Measurements from ENCODE around the gene SS18L1. TPM values are rescaled to one million over a fixed set of nuclear protein-coding genes. Genes with fewer than 3 reads are reported as not detected.

SS18L1 gene
- polyA plus RNA-seq, 1 of the 3 experiments (the other 2 are of a cell fraction) = 10.7 TPM

- Histone ChIP-seq H3K27me3 (ENCODE audit: insufficient read depth) (no peaks in the 10 kb centered on the region), H3K9ac (no peak overlapping the region), H3K4me3 (ENCODE audit: low read depth in 2 of 2, low read length in 1 of 2) (no peak overlapping the region), H3K9me3 (no peaks in the 10 kb centered on the region), H3K36me3 (replicated peaks in 1 of 2; ENCODE audit: control insufficient read depth in 1 of 2, insufficient read depth in 2 of 2, low read length in 1 of 2) (peaks cover 2% of the 10 kb centered on the region in 2 experiments), H3K9me2 (no peaks in the 10 kb centered on the region), H3K4me2 (0 out of 2 replicates have a peak overlapping the region, but pooled peaks have one; percentile 71), H3K27ac (ENCODE audit: low read depth in 2 of 2, low read length in 1 of 2) (no peak overlapping the region), H3K4me1 (ENCODE audit: control insufficient read depth in 1 of 2, insufficient read depth in 2 of 2, low read depth in 1 of 2, low read length in 1 of 2) (peaks cover 3 to 24% of the 10 kb centered on the region in 2 experiments; a peak in 3 of 4 replicates), H3F3A (replicated peaks; ENCODE audit: insufficient read depth) (no peaks in the 10 kb centered on the region), H2AFZ (ENCODE audit: low read depth) (no peak overlapping the region), H3K79me2 (ENCODE audit: insufficient read depth) (peaks cover 86% of the 10 kb centered on the region), H4K20me1 (ENCODE audit: insufficient read depth) (peaks cover 80% of the 10 kb centered on the region)
- POLR2A ChIA-PET = interaction anchor here (1.6 kb wide), 1 partner anchor 135 kb away, joined by 3 read pairs; no protein-coding TSS in a partner anchor
- no peak for DNase-seq
- CTCF ChIA-PET = interaction anchor here (1.0 to 4.7 kb wide), 4 partner anchors 11 to 137 kb away, joined by 3 to 23 read pairs (median 10); no protein-coding TSS in a partner anchor
- WGBS (ENCODE audit: low lambda C conversion rate) = 94% methylated on average over 7 of the region's 7 CpGs
- no peak for TF ChIP-seq JUND (IDR thresholded peaks at IDR 0.05)
- no peak for TF ChIP-seq NRF1 (IDR thresholded peaks at IDR 0.05; ENCODE audit: low read depth, low read length)
Observed at GRCh38 chr20:62145688-62146018, 2.1 kb downstream of the SS18L1 start.

GRCh38 chr20:62146019-62146755 is 2.6 kb downstream of the SS18L1 start:
- CTCF ChIA-PET = interaction anchor here (1.0 to 4.7 kb wide), 3 partner anchors 11 to 137 kb away, joined by 3 to 23 read pairs (median 9); no protein-coding TSS in a partner anchor
- WGBS (ENCODE audit: low lambda C conversion rate) = 96% methylated on average over 20 of the region's 22 CpGs

More at GRCh38 chr20:62146019-62146755, 2.6 kb downstream of the SS18L1 start:
- Histone ChIP-seq H3K9me3 (no peaks in the 10 kb centered on the region), H3K36me3 (replicated peaks in 1 of 2; ENCODE audit: control insufficient read depth in 1 of 2, insufficient read depth in 2 of 2, low read length in 1 of 2) (peaks cover 0 to 2% of the 10 kb centered on the region in 2 experiments), H4K20me1 (ENCODE audit: insufficient read depth) (peaks cover 80% of the 10 kb centered on the region), H3K4me1 (ENCODE audit: control insufficient read depth in 1 of 2, insufficient read depth in 2 of 2, low read depth in 1 of 2, low read length in 1 of 2) (peaks cover 0 to 21% of the 10 kb centered on the region in 2 experiments; a peak in 3 of 4 replicates), H3K4me2 (0 out of 2 replicates have a peak overlapping the region, but pooled peaks have one; percentile 71), H3K9ac (no peak overlapping the region), H3K79me2 (ENCODE audit: insufficient read depth) (peaks cover 86% of the 10 kb centered on the region), H3F3A (replicated peaks; ENCODE audit: insufficient read depth) (no peaks in the 10 kb centered on the region), H2AFZ (ENCODE audit: low read depth) (no peak overlapping the region), H3K27me3 (ENCODE audit: insufficient read depth) (no peaks in the 10 kb centered on the region), H3K4me3 (ENCODE audit: low read depth in 2 of 2, low read length in 1 of 2) (no peak overlapping the region), H3K27ac (ENCODE audit: low read depth in 2 of 2, low read length in 1 of 2) (no peak overlapping the region), H3K9me2 (no peaks in the 10 kb centered on the region)
- POLR2A ChIA-PET = no interaction called here
- TF ChIP-seq TEAD4 (IDR thresholded peaks at IDR 0.05; ENCODE audit: borderline replicate concordance, insufficient read depth) (no peak), NRF1 (IDR thresholded peaks at IDR 0.05; ENCODE audit: low read depth, low read length) (no peak), SMC3 (IDR thresholded peaks at IDR 0.05; ENCODE audit: low read depth, low read length) (no peak), NFIC (IDR thresholded peaks at IDR 0.05; ENCODE audit: borderline replicate concordance) (no peak), JUND (IDR thresholded peaks at IDR 0.05) (no peak), SIN3A (IDR thresholded peaks at IDR 0.05; ENCODE audit: borderline replicate concordance, low read depth, low read length) (no peak), MXI1 (IDR thresholded peaks at IDR 0.05; ENCODE audit: low read depth, low read length) (no peak), GABPA (IDR thresholded peaks at IDR 0.05; ENCODE audit: low read depth) (no peak), TCF12 (IDR thresholded peaks at IDR 0.05) (no peak), REST (IDR thresholded peaks at IDR 0.05; ENCODE audit: low read depth, low read length) (no peak)
- no peak for DNase-seq

Data from SK-N-SH (cell line).